HG02970 (cell line): Measurements from ENCODE around the gene ENTHD1.
"Not testable (repeated sequence)": the region's sequence is repeated elsewhere in the genome, so short reads cannot be mapped to it uniquely, and the experiment has no call there.

Experiments used
- ATAC-seq: cut with Tn5 transposase; IDR thresholded peaks from one replicate; pipeline ENCODE4 v1.9.1; 2021; ENCODE audit warnings: mild to moderate bottlenecking, moderate library complexity, moderate number of reproducible peaks; ENCODE audit not compliant: unreplicated experiment, low FRiP score

Gene ENTHD1

GRCh38 chr22:39925273-39925672 is 31.7 kb upstream of the ENTHD1 start:
- ATAC-seq, result no peak

- no peak for ATAC-seq
Measured at GRCh38 chr22:39924286-39924685, 30.7 kb upstream of the ENTHD1 start.

- no peak for ATAC-seq
Measured at GRCh38 chr22:39923696-39924095, 30.1 kb upstream of the ENTHD1 start.

GRCh38 chr22:39920134-39920743 is 26.7 kb upstream of the ENTHD1 start:
- no peak for ATAC-seq

GRCh38 chr22:39917776-39918495 is 24.4 kb upstream of the ENTHD1 start:
- ATAC-seq, result no peak

- no peak for ATAC-seq
Measured at GRCh38 chr22:39917197-39917643, 23.7 kb upstream of the ENTHD1 start.

- ATAC-seq, result no peak
Measured at GRCh38 chr22:39916496-39916895, 22.9 kb upstream of the ENTHD1 start.

- no peak for ATAC-seq
Measured at GRCh38 chr22:39915295-39915726, 21.8 kb upstream of the ENTHD1 start.

GRCh38 chr22:39914584-39914983 is 21.0 kb upstream of the ENTHD1 start:
- no peak for ATAC-seq

- ATAC-seq, result no peak
Measured at GRCh38 chr22:39913886-39914285, 20.3 kb upstream of the ENTHD1 start.

GRCh38 chr22:39913321-39913720 is 19.8 kb upstream of the ENTHD1 start:
- no peak for ATAC-seq

- no peak for ATAC-seq
Measured at GRCh38 chr22:39910876-39911613, 17.5 kb upstream of the ENTHD1 start.

- no peak for ATAC-seq
Measured at GRCh38 chr22:39908737-39909136, 15.2 kb upstream of the ENTHD1 start.

- ATAC-seq, result no peak
Measured at GRCh38 chr22:39908136-39908535, 14.6 kb upstream of the ENTHD1 start.

- ATAC-seq, result no peak
Measured at GRCh38 chr22:39907605-39908097, 14.1 kb upstream of the ENTHD1 start.

GRCh38 chr22:39907047-39907446 is 13.5 kb upstream of the ENTHD1 start:
- ATAC-seq, result no peak

GRCh38 chr22:39906207-39906606 is 12.6 kb upstream of the ENTHD1 start:
- ATAC-seq, result no peak

- ATAC-seq, result no peak
Measured at GRCh38 chr22:39905687-39906086, 12.1 kb upstream of the ENTHD1 start.

- ATAC-seq, result no peak
Measured at GRCh38 chr22:39904862-39905261, 11.3 kb upstream of the ENTHD1 start.

GRCh38 chr22:39904024-39904423 is 10.5 kb upstream of the ENTHD1 start:
- ATAC-seq, result not testable (repeated sequence)

- ATAC-seq, result no peak
Measured at GRCh38 chr22:39901565-39902146, 8.1 kb upstream of the ENTHD1 start.
